Gastrocnemius medialis (tissue), 4 donors: Measurements from ENCODE around the gene CDKN2B-AS1.

Experiments used
- CTCF ChIP-seq, 5 experiments: fragments of 450-650 bp in 3 of 5; fragments of 200-600 bp in 2 of 5; sonication (generic) in 2 of 5; IDR thresholded peaks in 4 of 5; conservative IDR thresholded peaks in 1 of 5; 1 replicate in 4 of 5; 2 replicates in 1 of 5; pipeline ENCODE4 v1.5.1; 2016 to 2019; ENCODE audit warnings: antibody characterized with exemption in 5 of 5, mild to moderate bottlenecking in 3 of 5, moderate library complexity in 3 of 5
- POLR2A ChIP-seq, 2 donors: fragments of 450-650 bp; IDR thresholded peaks; one replicate each; pipeline ENCODE4 v1.6.1; 2017; ENCODE audit warnings: antibody characterized with exemption in 2 of 2, mild to moderate bottlenecking in 2 of 2, moderate library complexity in 2 of 2

GRCh38 chr9:22100626-22101025 lies 106.0 kb downstream of the CDKN2B-AS1 start:
- TF ChIP-seq CTCF (IDR thresholded peaks at IDR 0.05 in 4 of 5, conservative IDR thresholded peaks at IDR 0.05 in 1 of 5): no peak
- TF ChIP-seq POLR2A (IDR thresholded peaks at IDR 0.05): no peak
